IMR-90 (cell line): ENCODE data around the gene CD82. TPM values are rescaled to one million over a fixed set of nuclear protein-coding genes. Genes with fewer than 3 reads are reported as not detected.

Source experiments
- ATAC-seq: fragments of 200-7000 bp; cut with Tn5 transposase; 2 replicates; pipeline ENCODE4 v1.9.1; 2020; ENCODE audit warnings: low read depth, mild to moderate bottlenecking, moderate library complexity
- BruUV-seq: library from RNA; stranded (reverse); fragments of 400-500 nt; replicated peaks from 2 replicates; lab custom pipeline; 2021; lab: Mats Ljungman, UMichigan
- CTCF ChIA-PET: fragments of 300-600 bp; formaldehyde crosslinking; extraction: SDS; loops from one replicate; lab custom pipeline; 2021; ENCODE audit warnings: antibody characterized with exemption; lab: Yijun Ruan, JAX
- POLR2A ChIA-PET: fragments of 300-600 bp; sonication (Branson Sonifier 250); formaldehyde crosslinking; loops from one replicate; lab custom pipeline; 2022; ENCODE audit warnings: antibody characterized with exemption; ENCODE audit not compliant: unreplicated experiment; lab: Charles Lee
- DNase-seq: peaks from one replicate; pipeline ENCODE4 v3.0.0; 2013
- H2AFZ ChIP-seq: replicated peaks from 2 replicates; pipeline ENCODE3; 2013; ENCODE audit warnings: low read length, mild to moderate bottlenecking; ENCODE audit not compliant: poor library complexity
- H2AK5ac ChIP-seq: 2 replicates; pipeline ENCODE4 v1.6.1; 2013; ENCODE audit warnings: low read depth, low read length, inconsistent platforms
- H2AK9ac ChIP-seq: replicated peaks from 2 replicates; pipeline ENCODE3; 2013; ENCODE audit warnings: mild to moderate bottlenecking, low read depth, low read length, moderate library complexity; ENCODE audit not compliant: poor library complexity
- H2BK120ac ChIP-seq: 2 replicates; pipeline ENCODE4 v1.6.1; 2013; ENCODE audit warnings: low read depth, low read length, inconsistent platforms
- H2BK15ac ChIP-seq: 3 replicates; pipeline ENCODE4 v1.6.1; 2013; ENCODE audit warnings: low read depth, low read length, inconsistent platforms
- H2BK20ac ChIP-seq: 2 replicates; pipeline ENCODE4 v1.6.1; 2013; ENCODE audit warnings: low read depth, mild to moderate bottlenecking, inconsistent platforms, low read length, moderate library complexity
- H2BK5ac ChIP-seq: 2 replicates; pipeline ENCODE4 v1.6.1; 2013; ENCODE audit warnings: mild to moderate bottlenecking, low read depth, low read length, inconsistent platforms; ENCODE audit not compliant: poor library complexity, severe bottlenecking
- H3K14ac ChIP-seq: replicated peaks from 2 replicates; pipeline ENCODE4 v1.6.1; 2013; ENCODE audit warnings: low read depth, low read length, inconsistent platforms
- H3K18ac ChIP-seq: 2 replicates; pipeline ENCODE4 v1.6.1; 2013; ENCODE audit warnings: low read depth, low read length, control low read depth
- H3K23ac ChIP-seq: 2 replicates; pipeline ENCODE4 v1.6.1; 2013; ENCODE audit warnings: low read depth, low read length, inconsistent platforms
- H3K27ac ChIP-seq: 2 replicates; pipeline ENCODE4 v1.5.1; 2013; ENCODE audit warnings: mild to moderate bottlenecking, control low read depth, low read length; ENCODE audit not compliant: insufficient read depth
- H3K27me3 ChIP-seq: 2 replicates; pipeline ENCODE4 v1.6.1; 2013; ENCODE audit warnings: low read length; ENCODE audit not compliant: control insufficient read depth, insufficient read depth
- H3K36me3 ChIP-seq: 2 replicates; pipeline ENCODE4 v1.6.1; 2013; ENCODE audit warnings: low read length, mixed read lengths; ENCODE audit not compliant: control insufficient read depth, insufficient read depth
- H3K4ac ChIP-seq: 2 replicates; pipeline ENCODE4 v1.6.1; 2013; ENCODE audit warnings: low read depth, low read length, inconsistent platforms
- H3K4me1 ChIP-seq: 2 replicates; pipeline ENCODE4 v1.6.1; 2013; ENCODE audit warnings: low read length, mixed read lengths; ENCODE audit not compliant: control insufficient read depth, insufficient read depth
- H3K4me2 ChIP-seq: 2 replicates; pipeline ENCODE4 v1.6.1; 2013; ENCODE audit warnings: low read depth, mild to moderate bottlenecking, control low read depth, low read length, moderate library complexity
- H3K4me3 ChIP-seq: 2 replicates; pipeline ENCODE4 v1.5.1; 2013; ENCODE audit warnings: low read depth, mild to moderate bottlenecking, control low read depth, low read length, moderate library complexity; ENCODE audit not compliant: insufficient read depth
- H3K56ac ChIP-seq: 2 replicates; pipeline ENCODE4 v1.6.1; 2013; ENCODE audit warnings: low read length, inconsistent platforms; ENCODE audit not compliant: insufficient read depth; ENCODE audit errors: extremely low read depth
- H3K79me1 ChIP-seq, 2 experiments: 2 replicates each; pipeline ENCODE4 v1.6.1; 2013; ENCODE audit warnings: low read length in 2 of 2, inconsistent platforms in 1 of 2, low read depth in 1 of 2
- H3K9ac ChIP-seq: 2 replicates; pipeline ENCODE4 v1.6.1; 2013; ENCODE audit warnings: low read depth, low read length, control low read depth
- H3K9me1 ChIP-seq: 2 replicates; pipeline ENCODE4 v1.6.1; 2013; ENCODE audit warnings: low read length, inconsistent platforms; ENCODE audit not compliant: insufficient read depth
- H3K9me3 ChIP-seq: 2 replicates; pipeline ENCODE4 v1.6.1; 2013; ENCODE audit warnings: low read length; ENCODE audit not compliant: control insufficient read depth, insufficient read depth
- H4K20me1 ChIP-seq: 2 replicates; pipeline ENCODE4 v1.6.1; 2013; ENCODE audit warnings: low read length, inconsistent platforms; ENCODE audit not compliant: insufficient read depth
- H4K5ac ChIP-seq: 2 replicates; pipeline ENCODE4 v1.6.1; 2013; ENCODE audit warnings: mild to moderate bottlenecking, low read depth, low read length, control low read depth
- H4K8ac ChIP-seq, 2 experiments: 2 replicates each; pipeline ENCODE4 v1.6.1; 2013; ENCODE audit warnings: low read depth in 2 of 2, low read length in 2 of 2, control low read depth in 1 of 2, inconsistent platforms in 1 of 2
- H4K91ac ChIP-seq: 2 replicates; pipeline ENCODE4 v1.6.1; 2013; ENCODE audit warnings: low read depth, low read length, inconsistent platforms; ENCODE audit not compliant: insufficient read depth
- MAZ ChIP-seq: IDR thresholded peaks from 2 replicates; pipeline ENCODE4 v1.6.1; 2012; ENCODE audit warnings: low read depth, mild to moderate bottlenecking, low read length, improper control_type of control experiment, moderate library complexity, borderline replicate concordance
- POLR2A ChIP-seq: IDR thresholded peaks from 2 replicates; pipeline ENCODE4 v1.6.1; 2012; ENCODE audit warnings: mild to moderate bottlenecking, low read depth, low read length
- WGBS, 2 experiments: methylation state at CpG; one replicate each; pipeline versions ENCODE4 v1.1.5 to v1.1.7; 2013; ENCODE audit warnings: missing lambda C conversion rate in 2 of 2; ENCODE audit not compliant: insufficient read length in 1 of 2; ENCODE audit errors: extremely low coverage in 2 of 2; 5-methylcytosine and 5-hydroxymethylcytosine counted together
- dilution Hi-C: fragments of 300-500 bp; cut with HindIII; formaldehyde crosslinking; loops from one replicate; pipeline ENCODE4 v1.14.3; 2018; ENCODE audit warnings: low sequenced_read_pairs; ENCODE audit not compliant: unreplicated experiment
- in situ Hi-C: fragments of 300-500 bp; cut with MboI; formaldehyde crosslinking; loops from 3 replicates; pipeline ENCODE4 v1.14.3; 2019; ENCODE audit warnings: low sequenced_read_pairs, inconsistent platforms, mixed read lengths
- intact Hi-C: fragments of 100-400 bp; cut with micrococcal nuclease; formaldehyde crosslinking; loops from 2 replicates; pipeline ENCODE4 v1.10.0; 2022
- polyA plus RNA-seq, 3 experiments: library from polyadenylated mRNA; depleted of rRNA; stranded (reverse); fragments of >200 nt; gene quantifications; 2 replicates each; pipeline ENCODE4 v1.2.3, GENCODE V29; 2012; ENCODE audit warnings: low replicate concordance in 1 of 3
- total RNA-seq: library from RNA; depleted of rRNA; stranded (reverse); fragments of >200 nt; gene quantifications from 2 replicates; pipeline ENCODE4 v1.2.3, GENCODE V29; 2012
- TF ChIP-seq, protein P1 (sequence below): fragments of 150-350 bp; IDR thresholded peaks from 2 replicates; pipeline ENCODE4 v1.6.1; 2016; ENCODE audit warnings: low read depth, mild to moderate bottlenecking, low read length, moderate library complexity, borderline replicate concordance
- TF ChIP-seq, protein P2 (sequence below): conservative IDR thresholded peaks from 2 replicates; pipeline ENCODE4 v1.5.1; 2012; ENCODE audit warnings: mild to moderate bottlenecking, low read depth, low read length, improper control_type of control experiment

Gene CD82
- total and polyA plus RNA-seq, 2 of the 4 experiments (the other 2 are of a cell fraction), result 32.8 to 49.4 TPM

DNA sequence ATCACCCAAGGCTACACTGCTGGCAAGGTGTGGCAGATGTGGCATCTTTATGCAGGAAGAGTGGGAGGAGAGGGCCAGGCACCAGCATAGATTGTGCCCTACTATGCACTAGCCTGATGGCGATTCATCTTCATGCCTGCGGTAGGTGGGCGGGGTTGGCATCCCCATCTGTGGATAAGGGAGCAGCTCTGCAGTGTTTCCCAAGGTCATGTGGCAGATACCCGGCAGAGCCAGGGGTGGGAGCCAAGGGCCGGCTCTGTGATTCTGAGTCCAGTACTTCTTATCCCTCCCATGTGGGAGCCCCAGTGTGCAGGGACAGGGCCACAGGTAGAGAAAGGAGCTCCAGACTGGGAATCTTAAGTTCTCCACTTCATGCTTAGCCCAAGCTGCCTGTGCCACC, 20.0 kb downstream of the CD82 start:
- Histone ChIP-seq H2AFZ (no peak overlapping the region), H3K18ac (no peak overlapping the region), H2BK120ac (no peak overlapping the region), H3K4ac (no peak overlapping the region), H4K5ac (no peak overlapping the region), H3K56ac (no peak overlapping the region), H3K14ac (no peak overlapping the region), H3K23ac (no peak overlapping the region), H3K4me3 (no peak overlapping the region), H3K9me1 (peaks cover 4% of the 10 kb centered on the region; the same call in 1 of the 2 replicates), H3K27me3 (no peaks in the 10 kb centered on the region), H3K79me1 (peaks cover 12 to 29% of the 10 kb centered on the region in 2 experiments), H2BK5ac (no peak overlapping the region), H4K91ac (no peak overlapping the region), H3K9ac (no peak overlapping the region), H4K20me1 (no peaks in the 10 kb centered on the region; the same call in 1 of the 2 replicates), H3K36me3 (peaks cover 10% of the 10 kb centered on the region), H3K27ac (no peak overlapping the region), H3K4me2 (no peak overlapping the region), H3K4me1 (peaks cover 10% of the 10 kb centered on the region), H3K9me3 (peaks cover 8% of the 10 kb centered on the region), H2AK5ac (0 out of 2 replicates have a peak overlapping the region, but pooled peaks have one; percentile 46), H2BK20ac (no peak overlapping the region), H2BK15ac (no peak overlapping the region), H2AK9ac (no peak overlapping the region), H4K8ac (no peak overlapping the region)
- DNase-seq, result no peak
- ATAC-seq, result no peak
- POLR2A ChIA-PET, result no interaction called here
- BruUV-seq, result no TSS peak
- CTCF ChIA-PET, result no interaction called here
- in situ Hi-C loops (no loop called here), dilution Hi-C loops (no loop called here), intact Hi-C loops (no loop called here)
- no peak for TF ChIP-seq POLR2A
- no peak for TF ChIP-seq MAZ
- TF ChIP-seq, protein P1, sequence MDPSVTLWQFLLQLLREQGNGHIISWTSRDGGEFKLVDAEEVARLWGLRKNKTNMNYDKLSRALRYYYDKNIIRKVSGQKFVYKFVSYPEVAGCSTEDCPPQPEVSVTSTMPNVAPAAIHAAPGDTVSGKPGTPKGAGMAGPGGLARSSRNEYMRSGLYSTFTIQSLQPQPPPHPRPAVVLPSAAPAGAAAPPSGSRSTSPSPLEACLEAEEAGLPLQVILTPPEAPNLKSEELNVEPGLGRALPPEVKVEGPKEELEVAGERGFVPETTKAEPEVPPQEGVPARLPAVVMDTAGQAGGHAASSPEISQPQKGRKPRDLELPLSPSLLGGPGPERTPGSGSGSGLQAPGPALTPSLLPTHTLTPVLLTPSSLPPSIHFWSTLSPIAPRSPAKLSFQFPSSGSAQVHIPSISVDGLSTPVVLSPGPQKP, result no peak
- TF ChIP-seq, protein P2, sequence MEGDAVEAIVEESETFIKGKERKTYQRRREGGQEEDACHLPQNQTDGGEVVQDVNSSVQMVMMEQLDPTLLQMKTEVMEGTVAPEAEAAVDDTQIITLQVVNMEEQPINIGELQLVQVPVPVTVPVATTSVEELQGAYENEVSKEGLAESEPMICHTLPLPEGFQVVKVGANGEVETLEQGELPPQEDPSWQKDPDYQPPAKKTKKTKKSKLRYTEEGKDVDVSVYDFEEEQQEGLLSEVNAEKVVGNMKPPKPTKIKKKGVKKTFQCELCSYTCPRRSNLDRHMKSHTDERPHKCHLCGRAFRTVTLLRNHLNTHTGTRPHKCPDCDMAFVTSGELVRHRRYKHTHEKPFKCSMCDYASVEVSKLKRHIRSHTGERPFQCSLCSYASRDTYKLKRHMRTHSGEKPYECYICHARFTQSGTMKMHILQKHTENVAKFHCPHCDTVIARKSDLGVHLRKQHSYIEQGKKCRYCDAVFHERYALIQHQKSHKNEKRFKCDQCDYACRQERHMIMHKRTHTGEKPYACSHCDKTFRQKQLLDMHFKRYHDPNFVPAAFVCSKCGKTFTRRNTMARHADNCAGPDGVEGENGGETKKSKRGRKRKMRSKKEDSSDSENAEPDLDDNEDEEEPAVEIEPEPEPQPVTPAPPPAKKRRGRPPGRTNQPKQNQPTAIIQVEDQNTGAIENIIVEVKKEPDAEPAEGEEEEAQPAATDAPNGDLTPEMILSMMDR, result no peak
- WGBS, 2 experiments, result no CpG with 5 or more reads among the region's 5 CpGs
